ENCODE measurements around the gene ERAL1. TPM values are rescaled to one million over a fixed set of nuclear protein-coding genes. Genes with fewer than 3 reads are reported as not detected.
A peak's percentile ranks its signal among the peaks of the same experiment; 100 is the strongest.

ERAL1 gene
- total RNA-seq, 1 experiment from 2014 or later, result 70.1 TPM

DNA sequence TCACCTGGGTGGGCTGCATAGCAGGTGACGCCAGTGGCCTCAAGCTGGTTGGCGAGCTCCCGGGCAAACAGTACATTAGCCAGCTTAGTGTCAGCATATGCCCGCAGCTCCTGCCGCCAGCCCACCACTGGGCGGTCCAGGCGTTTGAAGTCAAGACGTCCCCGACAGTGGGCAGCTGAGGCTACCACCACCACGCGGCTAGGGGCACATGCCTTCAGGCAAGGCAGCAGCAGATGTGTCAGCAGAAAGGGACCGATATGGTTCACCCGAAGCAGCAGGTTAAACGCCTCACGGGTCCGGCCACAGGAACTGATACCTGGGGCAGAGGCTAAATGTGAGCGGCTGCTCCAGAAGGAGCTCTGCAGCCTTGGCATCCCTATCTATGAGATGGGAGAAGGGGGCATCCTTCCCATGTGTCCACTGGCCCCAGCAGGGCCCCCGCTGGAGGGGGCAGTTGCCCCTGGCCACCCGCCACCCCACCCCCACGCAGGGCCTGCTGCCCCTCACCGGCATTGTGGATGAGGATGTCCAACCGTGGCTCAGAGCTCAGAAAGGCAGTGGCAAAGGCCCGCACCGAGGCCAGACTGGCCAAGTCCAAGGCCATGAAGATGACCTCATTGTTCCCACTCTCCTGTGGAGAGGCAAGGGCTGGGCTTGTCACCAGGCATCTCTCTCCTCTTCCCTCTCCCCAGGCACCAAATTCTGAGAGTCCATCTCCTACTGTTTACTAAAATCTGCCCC is 46.3 kb downstream of the ERAL1 start:
- ChIA-PET POLR2A (interaction anchor here (2.2 kb wide), 1 partner anchor 174 kb away, joined by 8 read pairs; the partner anchor contains the start of gene TLCD1), CTCF (interaction anchor here (0.6 to 9.0 kb wide), 11 partner anchors 9 to 223 kb away, joined by 3 to 103 read pairs (median 4); partner anchors contain the start of genes NEK8 and TLCD1)
- Mint-ChIP-seq H3K36me3 (peaks cover 13% of the 10 kb centered on the region), H3K4me1 (peaks cover 42% of the 10 kb centered on the region), H3K9me3 (no peaks in the 10 kb centered on the region), H3K27me3 (ENCODE audit: low read depth) (no peaks in the 10 kb centered on the region), H3K27ac (no peak overlapping the region; the same call in 1 of the 2 replicates), H3K4me3 (peak overlapping the region; percentile 85)
- TF ChIP-seq NR2C2 (CRISPR knock-in tag; IDR thresholded peaks at IDR 0.05), result no peak
- TF ChIP-seq GTF2I (CRISPR knock-in tag; conservative IDR thresholded peaks at IDR 0.05), result no peak
- no peak for TF ChIP-seq CBFB (CRISPR knock-in tag; IDR thresholded peaks at IDR 0.05; ENCODE audit: low read depth)
- TF ChIP-seq, protein P1, sequence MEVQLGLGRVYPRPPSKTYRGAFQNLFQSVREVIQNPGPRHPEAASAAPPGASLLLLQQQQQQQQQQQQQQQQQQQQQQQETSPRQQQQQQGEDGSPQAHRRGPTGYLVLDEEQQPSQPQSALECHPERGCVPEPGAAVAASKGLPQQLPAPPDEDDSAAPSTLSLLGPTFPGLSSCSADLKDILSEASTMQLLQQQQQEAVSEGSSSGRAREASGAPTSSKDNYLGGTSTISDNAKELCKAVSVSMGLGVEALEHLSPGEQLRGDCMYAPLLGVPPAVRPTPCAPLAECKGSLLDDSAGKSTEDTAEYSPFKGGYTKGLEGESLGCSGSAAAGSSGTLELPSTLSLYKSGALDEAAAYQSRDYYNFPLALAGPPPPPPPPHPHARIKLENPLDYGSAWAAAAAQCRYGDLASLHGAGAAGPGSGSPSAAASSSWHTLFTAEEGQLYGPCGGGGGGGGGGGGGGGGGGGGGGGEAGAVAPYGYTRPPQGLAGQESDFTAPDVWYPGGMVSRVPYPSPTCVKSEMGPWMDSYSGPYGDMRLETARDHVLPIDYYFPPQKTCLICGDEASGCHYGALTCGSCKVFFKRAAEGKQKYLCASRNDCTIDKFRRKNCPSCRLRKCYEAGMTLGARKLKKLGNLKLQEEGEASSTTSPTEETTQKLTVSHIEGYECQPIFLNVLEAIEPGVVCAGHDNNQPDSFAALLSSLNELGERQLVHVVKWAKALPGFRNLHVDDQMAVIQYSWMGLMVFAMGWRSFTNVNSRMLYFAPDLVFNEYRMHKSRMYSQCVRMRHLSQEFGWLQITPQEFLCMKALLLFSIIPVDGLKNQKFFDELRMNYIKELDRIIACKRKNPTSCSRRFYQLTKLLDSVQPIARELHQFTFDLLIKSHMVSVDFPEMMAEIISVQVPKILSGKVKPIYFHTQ (CRISPR knock-in tag; IDR thresholded peaks at IDR 0.05), result no peak
- TF ChIP-seq ZNF396 (CRISPR knock-in tag; IDR thresholded peaks at IDR 0.05; ENCODE audit: borderline replicate concordance), result no peak
- TF ChIP-seq, protein P2, sequence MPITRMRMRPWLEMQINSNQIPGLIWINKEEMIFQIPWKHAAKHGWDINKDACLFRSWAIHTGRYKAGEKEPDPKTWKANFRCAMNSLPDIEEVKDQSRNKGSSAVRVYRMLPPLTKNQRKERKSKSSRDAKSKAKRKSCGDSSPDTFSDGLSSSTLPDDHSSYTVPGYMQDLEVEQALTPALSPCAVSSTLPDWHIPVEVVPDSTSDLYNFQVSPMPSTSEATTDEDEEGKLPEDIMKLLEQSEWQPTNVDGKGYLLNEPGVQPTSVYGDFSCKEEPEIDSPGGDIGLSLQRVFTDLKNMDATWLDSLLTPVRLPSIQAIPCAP (CRISPR knock-in tag; IDR thresholded peaks at IDR 0.05), result no peak
- TF ChIP-seq, protein P3, sequence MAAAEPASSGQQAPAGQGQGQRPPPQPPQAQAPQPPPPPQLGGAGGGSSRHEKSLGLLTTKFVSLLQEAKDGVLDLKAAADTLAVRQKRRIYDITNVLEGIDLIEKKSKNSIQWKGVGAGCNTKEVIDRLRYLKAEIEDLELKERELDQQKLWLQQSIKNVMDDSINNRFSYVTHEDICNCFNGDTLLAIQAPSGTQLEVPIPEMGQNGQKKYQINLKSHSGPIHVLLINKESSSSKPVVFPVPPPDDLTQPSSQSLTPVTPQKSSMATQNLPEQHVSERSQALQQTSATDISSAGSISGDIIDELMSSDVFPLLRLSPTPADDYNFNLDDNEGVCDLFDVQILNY (CRISPR knock-in tag; IDR thresholded peaks at IDR 0.05), result no peak
- no peak for TF ChIP-seq SOX15 (CRISPR knock-in tag; IDR thresholded peaks at IDR 0.05)
- DNase-seq (ENCODE audit: low spot score) (no peak), ATAC-seq (no peak)

DNA sequence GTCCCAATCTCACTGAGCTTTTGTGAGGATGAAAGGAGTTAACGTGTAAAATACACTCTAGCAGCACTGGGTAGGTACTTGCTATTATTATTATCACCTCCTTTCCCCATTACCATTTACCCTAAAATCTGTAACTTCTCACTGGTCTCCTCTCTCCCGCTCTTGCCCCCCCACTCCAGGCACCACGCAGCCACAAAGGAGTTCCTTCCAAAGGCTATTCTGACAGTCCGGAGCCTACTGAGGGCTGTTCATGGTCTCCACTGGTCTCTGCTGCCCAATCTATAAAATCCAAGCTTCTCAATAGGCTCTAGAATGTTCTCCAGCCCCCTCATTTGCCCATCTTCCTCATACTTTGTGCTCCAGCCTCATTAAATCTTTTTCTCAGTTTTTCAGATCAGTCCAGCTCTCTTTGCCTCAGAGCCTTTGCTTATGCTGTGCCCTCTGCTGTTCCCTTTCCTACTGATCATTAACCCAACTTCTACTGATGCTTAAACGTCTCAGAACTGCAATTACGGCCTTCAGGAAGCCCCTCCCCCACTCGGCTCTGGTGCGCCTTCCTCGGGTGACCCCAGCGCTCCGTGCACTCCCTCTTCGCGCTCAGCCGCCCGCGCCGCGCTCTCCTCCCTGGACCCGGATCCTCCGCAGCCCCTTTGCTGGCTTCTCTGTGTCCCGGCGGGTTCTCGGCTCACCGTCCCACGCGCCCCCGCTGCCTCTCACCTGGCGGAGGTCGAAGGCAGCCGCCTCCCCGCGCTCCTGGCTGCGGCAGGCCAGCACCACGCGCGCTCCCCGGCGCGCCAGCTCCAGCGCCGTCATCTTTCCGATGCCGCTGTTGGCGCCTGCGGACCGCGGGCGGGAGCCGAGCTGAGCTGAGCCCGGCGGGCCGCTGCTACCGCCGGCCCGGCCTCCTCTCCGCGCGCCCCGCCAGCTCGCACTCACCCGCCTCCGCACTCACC is 47.3 kb downstream of the ERAL1 start:
- ATAC-seq, result peak; percentile 22
- Mint-ChIP-seq H3K4me1 (peaks cover 34% of the 10 kb centered on the region), H3K4me3 (peak overlapping the region; percentile 85), H3K36me3 (peaks cover 22% of the 10 kb centered on the region), H3K27me3 (ENCODE audit: low read depth) (no peaks in the 10 kb centered on the region), H3K9me3 (no peaks in the 10 kb centered on the region), H3K27ac (peak overlapping the region; percentile 61)
- DNase-seq (ENCODE audit: low spot score), result no peak
- CTCF ChIA-PET, result interaction anchor here (0.5 to 9.0 kb wide), 30 partner anchors 9 to 688 kb away, joined by 3 to 103 read pairs (median 4); partner anchors contain the start of genes FAM222B, NEK8 and TLCD1
- POLR2A ChIA-PET, result interaction anchor here (0.9 to 2.2 kb wide), 3 partner anchors 48 to 325 kb away, joined by 3 to 8 read pairs (median 3); partner anchors contain the start of genes ALDOC and TLCD1
- TF ChIP-seq JUN (CRISPR knock-in tag; IDR thresholded peaks at IDR 0.05) (peak; percentile 33; the same call in 1 of the 2 replicates), MXD4 (CRISPR knock-in tag; IDR thresholded peaks at IDR 0.05; ENCODE audit: borderline replicate concordance) (no peak), ZBTB21 (CRISPR knock-in tag; IDR thresholded peaks at IDR 0.05; ENCODE audit: borderline replicate concordance) (no peak), GTF2I (CRISPR knock-in tag; conservative IDR thresholded peaks at IDR 0.05) (0 out of 2 replicates have a peak, but pooled peaks have one; percentile 21), ELF4 (CRISPR knock-in tag; IDR thresholded peaks at IDR 0.05; ENCODE audit: low read depth) (no peak), IRF2 (CRISPR knock-in tag; IDR thresholded peaks at IDR 0.05; ENCODE audit: borderline replicate concordance, low read depth) (no peak), NFATC4 (CRISPR knock-in tag; IDR thresholded peaks at IDR 0.05) (no peak), NFE2L1 (CRISPR knock-in tag; IDR thresholded peaks at IDR 0.05) (no peak)
- TF ChIP-seq, protein P4, sequence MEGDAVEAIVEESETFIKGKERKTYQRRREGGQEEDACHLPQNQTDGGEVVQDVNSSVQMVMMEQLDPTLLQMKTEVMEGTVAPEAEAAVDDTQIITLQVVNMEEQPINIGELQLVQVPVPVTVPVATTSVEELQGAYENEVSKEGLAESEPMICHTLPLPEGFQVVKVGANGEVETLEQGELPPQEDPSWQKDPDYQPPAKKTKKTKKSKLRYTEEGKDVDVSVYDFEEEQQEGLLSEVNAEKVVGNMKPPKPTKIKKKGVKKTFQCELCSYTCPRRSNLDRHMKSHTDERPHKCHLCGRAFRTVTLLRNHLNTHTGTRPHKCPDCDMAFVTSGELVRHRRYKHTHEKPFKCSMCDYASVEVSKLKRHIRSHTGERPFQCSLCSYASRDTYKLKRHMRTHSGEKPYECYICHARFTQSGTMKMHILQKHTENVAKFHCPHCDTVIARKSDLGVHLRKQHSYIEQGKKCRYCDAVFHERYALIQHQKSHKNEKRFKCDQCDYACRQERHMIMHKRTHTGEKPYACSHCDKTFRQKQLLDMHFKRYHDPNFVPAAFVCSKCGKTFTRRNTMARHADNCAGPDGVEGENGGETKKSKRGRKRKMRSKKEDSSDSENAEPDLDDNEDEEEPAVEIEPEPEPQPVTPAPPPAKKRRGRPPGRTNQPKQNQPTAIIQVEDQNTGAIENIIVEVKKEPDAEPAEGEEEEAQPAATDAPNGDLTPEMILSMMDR (IDR thresholded peaks at IDR 0.05), result no peak
- TF ChIP-seq, protein P5, sequence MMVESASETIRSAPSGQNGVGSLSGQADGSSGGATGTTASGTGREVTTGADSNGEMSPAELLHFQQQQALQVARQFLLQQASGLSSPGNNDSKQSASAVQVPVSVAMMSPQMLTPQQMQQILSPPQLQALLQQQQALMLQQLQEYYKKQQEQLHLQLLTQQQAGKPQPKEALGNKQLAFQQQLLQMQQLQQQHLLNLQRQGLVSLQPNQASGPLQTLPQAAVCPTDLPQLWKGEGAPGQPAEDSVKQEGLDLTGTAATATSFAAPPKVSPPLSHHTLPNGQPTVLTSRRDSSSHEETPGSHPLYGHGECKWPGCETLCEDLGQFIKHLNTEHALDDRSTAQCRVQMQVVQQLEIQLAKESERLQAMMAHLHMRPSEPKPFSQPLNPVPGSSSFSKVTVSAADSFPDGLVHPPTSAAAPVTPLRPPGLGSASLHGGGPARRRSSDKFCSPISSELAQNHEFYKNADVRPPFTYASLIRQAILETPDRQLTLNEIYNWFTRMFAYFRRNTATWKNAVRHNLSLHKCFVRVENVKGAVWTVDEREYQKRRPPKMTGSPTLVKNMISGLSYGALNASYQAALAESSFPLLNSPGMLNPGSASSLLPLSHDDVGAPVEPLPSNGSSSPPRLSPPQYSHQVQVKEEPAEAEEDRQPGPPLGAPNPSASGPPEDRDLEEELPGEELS (CRISPR knock-in tag; IDR thresholded peaks at IDR 0.05), result no peak
- TF ChIP-seq, protein P6, sequence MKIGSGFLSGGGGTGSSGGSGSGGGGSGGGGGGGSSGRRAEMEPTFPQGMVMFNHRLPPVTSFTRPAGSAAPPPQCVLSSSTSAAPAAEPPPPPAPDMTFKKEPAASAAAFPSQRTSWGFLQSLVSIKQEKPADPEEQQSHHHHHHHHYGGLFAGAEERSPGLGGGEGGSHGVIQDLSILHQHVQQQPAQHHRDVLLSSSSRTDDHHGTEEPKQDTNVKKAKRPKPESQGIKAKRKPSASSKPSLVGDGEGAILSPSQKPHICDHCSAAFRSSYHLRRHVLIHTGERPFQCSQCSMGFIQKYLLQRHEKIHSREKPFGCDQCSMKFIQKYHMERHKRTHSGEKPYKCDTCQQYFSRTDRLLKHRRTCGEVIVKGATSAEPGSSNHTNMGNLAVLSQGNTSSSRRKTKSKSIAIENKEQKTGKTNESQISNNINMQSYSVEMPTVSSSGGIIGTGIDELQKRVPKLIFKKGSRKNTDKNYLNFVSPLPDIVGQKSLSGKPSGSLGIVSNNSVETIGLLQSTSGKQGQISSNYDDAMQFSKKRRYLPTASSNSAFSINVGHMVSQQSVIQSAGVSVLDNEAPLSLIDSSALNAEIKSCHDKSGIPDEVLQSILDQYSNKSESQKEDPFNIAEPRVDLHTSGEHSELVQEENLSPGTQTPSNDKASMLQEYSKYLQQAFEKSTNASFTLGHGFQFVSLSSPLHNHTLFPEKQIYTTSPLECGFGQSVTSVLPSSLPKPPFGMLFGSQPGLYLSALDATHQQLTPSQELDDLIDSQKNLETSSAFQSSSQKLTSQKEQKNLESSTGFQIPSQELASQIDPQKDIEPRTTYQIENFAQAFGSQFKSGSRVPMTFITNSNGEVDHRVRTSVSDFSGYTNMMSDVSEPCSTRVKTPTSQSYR (CRISPR knock-in tag; IDR thresholded peaks at IDR 0.05), result peak; percentile 75; the same call in 1 of the 2 replicates
- TF ChIP-seq, protein P7, sequence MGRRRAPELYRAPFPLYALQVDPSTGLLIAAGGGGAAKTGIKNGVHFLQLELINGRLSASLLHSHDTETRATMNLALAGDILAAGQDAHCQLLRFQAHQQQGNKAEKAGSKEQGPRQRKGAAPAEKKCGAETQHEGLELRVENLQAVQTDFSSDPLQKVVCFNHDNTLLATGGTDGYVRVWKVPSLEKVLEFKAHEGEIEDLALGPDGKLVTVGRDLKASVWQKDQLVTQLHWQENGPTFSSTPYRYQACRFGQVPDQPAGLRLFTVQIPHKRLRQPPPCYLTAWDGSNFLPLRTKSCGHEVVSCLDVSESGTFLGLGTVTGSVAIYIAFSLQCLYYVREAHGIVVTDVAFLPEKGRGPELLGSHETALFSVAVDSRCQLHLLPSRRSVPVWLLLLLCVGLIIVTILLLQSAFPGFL (CRISPR knock-in tag; IDR thresholded peaks at IDR 0.05; ENCODE audit: borderline replicate concordance), result no peak

Measured in WTC11 (cell line).